MCF 10A (cell line): ENCODE measurements around the gene L3MBTL2. TPM values are rescaled to one million over a fixed set of nuclear protein-coding genes. Genes with fewer than 3 reads are reported as not detected.
"Not testable (repeated sequence)": the region's sequence is repeated elsewhere in the genome, so short reads cannot be mapped to it uniquely, and the experiment has no call there.

Source experiments
- BruUV-seq: library from RNA; stranded (reverse); fragments of 400-500 nt; replicated peaks from 2 replicates; lab custom pipeline; 2021; lab: Mats Ljungman, UMichigan
- CTCF ChIA-PET: fragments of 300-600 bp; sonication (Branson Sonifier 250); formaldehyde crosslinking; extraction: SDS; loops from one replicate; lab custom pipeline; 2021; ENCODE audit warnings: antibody characterized with exemption, inconsistent platforms; lab: Yijun Ruan, JAX
- POLR2A ChIA-PET: fragments of 300-600, 350-650 bp; sonication (Branson Sonifier 250); formaldehyde crosslinking; extraction: SDS; loops from one replicate; lab custom pipeline; 2020; ENCODE audit warnings: antibody characterized with exemption, inconsistent platforms; lab: Yijun Ruan, JAX
- DNase-seq: peaks from one replicate; pipeline ENCODE4 v3.0.0-alpha.2; 2018; ENCODE audit not compliant: unreplicated experiment
- H3K27ac Mint-ChIP-seq: one replicate; pipeline ENCODE4 v1.8.0; 2022; ENCODE audit warnings: mild to moderate bottlenecking, low read depth, mixed read lengths; ENCODE audit not compliant: unreplicated experiment
- H3K27me3 Mint-ChIP-seq: one replicate; pipeline ENCODE4 v1.8.0; 2022; ENCODE audit warnings: mixed read lengths; ENCODE audit not compliant: insufficient read depth, unreplicated experiment
- H3K36me3 Mint-ChIP-seq: one replicate; pipeline ENCODE4 v1.8.0; 2022; ENCODE audit warnings: mild to moderate bottlenecking, moderate library complexity, mixed read lengths; ENCODE audit not compliant: insufficient read depth, unreplicated experiment
- H3K4me1 Mint-ChIP-seq: one replicate; pipeline ENCODE4 v1.8.0; 2022; ENCODE audit warnings: mixed read lengths; ENCODE audit not compliant: insufficient read depth, unreplicated experiment
- H3K4me3 Mint-ChIP-seq: one replicate; pipeline ENCODE4 v1.8.0; 2022; ENCODE audit warnings: mild to moderate bottlenecking, moderate library complexity, mixed read lengths; ENCODE audit not compliant: unreplicated experiment
- H3K9me3 Mint-ChIP-seq: one replicate; pipeline ENCODE4 v1.8.0; 2022; ENCODE audit warnings: mixed read lengths; ENCODE audit not compliant: unreplicated experiment
- intact Hi-C: fragments of 100-400 bp; cut with micrococcal nuclease; formaldehyde crosslinking; loops from 2 replicates; pipeline ENCODE4 v1.14.1; 2022
- total RNA-seq: library from RNA; stranded (reverse); gene quantifications from 2 replicates; pipeline ENCODE4 v1.2.3, GENCODE V29; 2022
- TF ChIP-seq, protein P1 (sequence below): fragments of 200-600 bp; IDR thresholded peaks from one replicate; pipeline ENCODE4 v1.8.0; 2022; ENCODE audit warnings: antibody characterized with exemption, mild to moderate bottlenecking; ENCODE audit not compliant: unreplicated experiment

The L3MBTL2 gene
- total RNA-seq, 1 experiment from 2014 or later, result 28.7 TPM

GRCh38 chr22:41254230-41254629 is 49.1 kb downstream of the L3MBTL2 start:
- intact Hi-C loops, result no loop called here
- Mint-ChIP-seq H3K27me3 (no peaks in the 10 kb centered on the region), H3K4me3 (no peak overlapping the region), H3K4me1 (peaks cover 9% of the 10 kb centered on the region), H3K9me3 (no peaks in the 10 kb centered on the region), H3K27ac (no peak overlapping the region), H3K36me3 (peaks cover 97% of the 10 kb centered on the region)
- TF ChIP-seq, protein P1, sequence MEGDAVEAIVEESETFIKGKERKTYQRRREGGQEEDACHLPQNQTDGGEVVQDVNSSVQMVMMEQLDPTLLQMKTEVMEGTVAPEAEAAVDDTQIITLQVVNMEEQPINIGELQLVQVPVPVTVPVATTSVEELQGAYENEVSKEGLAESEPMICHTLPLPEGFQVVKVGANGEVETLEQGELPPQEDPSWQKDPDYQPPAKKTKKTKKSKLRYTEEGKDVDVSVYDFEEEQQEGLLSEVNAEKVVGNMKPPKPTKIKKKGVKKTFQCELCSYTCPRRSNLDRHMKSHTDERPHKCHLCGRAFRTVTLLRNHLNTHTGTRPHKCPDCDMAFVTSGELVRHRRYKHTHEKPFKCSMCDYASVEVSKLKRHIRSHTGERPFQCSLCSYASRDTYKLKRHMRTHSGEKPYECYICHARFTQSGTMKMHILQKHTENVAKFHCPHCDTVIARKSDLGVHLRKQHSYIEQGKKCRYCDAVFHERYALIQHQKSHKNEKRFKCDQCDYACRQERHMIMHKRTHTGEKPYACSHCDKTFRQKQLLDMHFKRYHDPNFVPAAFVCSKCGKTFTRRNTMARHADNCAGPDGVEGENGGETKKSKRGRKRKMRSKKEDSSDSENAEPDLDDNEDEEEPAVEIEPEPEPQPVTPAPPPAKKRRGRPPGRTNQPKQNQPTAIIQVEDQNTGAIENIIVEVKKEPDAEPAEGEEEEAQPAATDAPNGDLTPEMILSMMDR, result no peak
- POLR2A ChIA-PET, result interaction anchor here (0.6 kb wide), 1 partner anchor 16 kb away, joined by 4 read pairs; no protein-coding TSS in a partner anchor
- no TSS peak for BruUV-seq
- no peak for DNase-seq
- CTCF ChIA-PET, result interaction anchor here (1.2 kb wide), 1 partner anchor 8 kb away, joined by 4 read pairs; no protein-coding TSS in a partner anchor

DNA sequence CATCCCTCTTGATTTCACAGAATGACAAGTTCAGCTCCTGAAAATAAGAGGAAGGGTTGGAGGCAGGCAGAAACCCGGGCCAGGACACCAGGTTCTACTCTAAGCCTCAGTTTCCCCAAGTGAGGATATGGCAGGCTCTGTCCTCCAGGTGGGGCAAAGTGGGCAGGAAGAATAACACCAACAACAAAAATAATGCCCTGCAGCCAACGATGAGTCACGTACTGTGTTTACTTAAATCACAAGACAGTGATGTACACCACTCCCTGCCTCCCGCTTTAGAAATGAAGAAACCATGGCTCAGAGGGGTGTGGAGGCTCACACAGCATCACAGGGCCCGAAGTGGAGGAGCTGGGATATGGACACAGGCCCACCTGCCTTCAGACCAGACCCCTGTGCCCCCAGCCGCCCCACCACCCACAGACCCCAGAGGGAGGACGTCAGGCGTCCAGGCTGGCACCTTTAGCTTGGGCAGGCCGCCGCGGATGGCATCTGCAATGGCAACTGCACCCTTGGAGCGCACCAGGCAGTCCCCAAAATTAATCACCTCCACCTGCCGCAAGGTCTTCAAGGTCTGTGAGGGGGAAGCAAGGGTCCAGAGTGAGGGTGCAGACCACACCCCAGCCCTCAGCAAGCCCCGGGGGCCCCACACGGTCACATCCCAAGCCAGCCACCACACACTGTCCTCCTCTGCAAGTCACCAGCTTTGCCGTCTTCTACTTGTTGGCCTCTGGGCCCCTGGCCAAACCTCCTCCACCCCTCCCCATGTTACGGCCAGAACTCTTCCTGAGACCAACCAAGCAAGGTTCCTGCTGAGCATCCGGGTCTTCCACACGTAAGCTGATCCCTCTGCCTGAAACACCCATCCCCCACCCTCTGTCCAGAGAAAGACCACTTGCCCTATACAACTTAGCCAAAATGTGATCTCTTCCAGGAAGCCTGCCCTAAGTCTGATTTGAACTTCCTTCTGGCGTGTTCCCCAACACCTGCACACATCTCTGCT is 51.4 kb downstream of the L3MBTL2 start:
- Mint-ChIP-seq H3K36me3 (peaks cover 93% of the 10 kb centered on the region), H3K4me1 (peaks cover 9% of the 10 kb centered on the region), H3K27ac (peak overlapping the region; percentile 75), H3K27me3 (no peaks in the 10 kb centered on the region), H3K9me3 (no peaks in the 10 kb centered on the region), H3K4me3 (no peak overlapping the region)
- peak; percentile 89 for DNase-seq
- intact Hi-C loops, result loop anchor here (1.0 to 2.0 kb wide), 3 partner anchors 45 to 261 kb away; partner anchors contain the start of genes TEF and ZC3H7B
- ChIA-PET POLR2A (interaction anchor here (0.5 to 1.4 kb wide), 12 partner anchors 8 to 192 kb away, joined by 3 to 10 read pairs (median 3); partner anchors contain the start of genes RANGAP1 and ZC3H7B), CTCF (interaction anchor here (0.6 to 1.6 kb wide), 3 partner anchors 13 to 46 kb away, joined by 3 to 6 read pairs (median 5); no protein-coding TSS in a partner anchor)
- BruUV-seq, result no TSS peak
- TF ChIP-seq, protein P1, result peak; percentile 35

GRCh38 chr22:41257696-41258095 is 52.6 kb downstream of the L3MBTL2 start:
- TF ChIP-seq, protein P1, result no peak
- Mint-ChIP-seq H3K27ac (no peak overlapping the region), H3K4me1 (peaks cover 9% of the 10 kb centered on the region), H3K27me3 (no peaks in the 10 kb centered on the region), H3K9me3 (no peaks in the 10 kb centered on the region), H3K4me3 (no peak overlapping the region), H3K36me3 (peaks cover 90% of the 10 kb centered on the region)
- no TSS peak for BruUV-seq
- DNase-seq, result no peak
- POLR2A ChIA-PET, result interaction anchor here (0.9 to 1.4 kb wide), 5 partner anchors 14 to 44 kb away, joined by 3 read pairs; partner anchors contain the start of gene ZC3H7B
- CTCF ChIA-PET, result no interaction called here
- intact Hi-C loops, result loop anchor here (2.0 kb wide), 1 partner anchor 123 kb away; the partner anchor contains the start of gene TEF

DNA sequence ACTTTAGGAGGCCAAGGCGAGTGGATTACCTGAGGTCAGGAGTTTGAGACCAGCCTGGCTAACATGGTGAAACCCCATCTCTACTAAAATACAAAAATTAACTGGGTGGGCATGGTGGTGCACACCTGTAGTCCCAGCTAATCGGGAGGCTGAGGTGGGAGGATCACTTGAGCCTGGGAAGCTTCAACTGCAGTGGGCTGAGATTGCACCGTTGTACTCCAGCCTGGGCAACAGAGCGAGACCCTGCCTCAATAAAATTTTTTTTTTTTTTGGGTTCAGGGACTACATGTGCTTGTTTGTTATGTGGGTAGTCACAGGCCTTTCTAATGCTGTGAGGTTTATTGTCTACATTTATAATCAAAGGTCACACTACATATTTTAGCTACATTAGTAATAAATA is 54.6 kb downstream of the L3MBTL2 start:
- H3K4me1 Mint-ChIP-seq, H3K27me3 Mint-ChIP-seq, BruUV-seq, H3K9me3 Mint-ChIP-seq, intact Hi-C loops, H3K4me3 Mint-ChIP-seq, POLR2A ChIA-PET, H3K27ac Mint-ChIP-seq, DNase-seq, CTCF ChIA-PET: not testable (repeated sequence)
- H3K36me3 Mint-ChIP-seq, result peaks cover 87% of the 10 kb centered on the region
